Upper lobe of left lung (tissue), 6 donors: ENCODE results near the gene ACAA2. TPM values are rescaled to one million over a fixed set of nuclear protein-coding genes. Genes with fewer than 3 reads are reported as not detected.

ENCODE experiments used
- ATAC-seq, 2 donors: fragments of 200-7000 bp; cut with Tn5 transposase; one replicate each; pipeline ENCODE4 v1.9.1; 2022; ENCODE audit warnings: mild to moderate bottlenecking in 2 of 2, moderate library complexity in 2 of 2; ENCODE audit not compliant: low FRiP score in 2 of 2
- DNase-seq, 2 donors: peaks; one replicate each; pipeline ENCODE4 v3.0.0-alpha.2; 2019 to 2020
- H3K27ac ChIP-seq, 4 donors: fragments of 200-600 bp; sonication (generic); one replicate each; pipeline ENCODE4 v1.5.1; 2016 to 2019
- H3K27me3 ChIP-seq, 4 donors: fragments of 200-600 bp; sonication (generic); one replicate each; pipeline ENCODE4 v1.5.1; 2017 to 2019
- H3K36me3 ChIP-seq, 4 donors: fragments of 200-600 bp; sonication (generic); one replicate each; pipeline ENCODE4 v1.5.1; 2016 to 2019
- H3K4me1 ChIP-seq, 4 donors: fragments of 200-600 bp; sonication (generic); one replicate each; pipeline ENCODE4 v1.5.1; 2018 to 2019
- H3K4me3 ChIP-seq, 4 donors: fragments of 200-600 bp; sonication (generic); one replicate each; pipeline ENCODE4 v1.5.1; 2017 to 2019; ENCODE audit warnings: mild to moderate bottlenecking in 2 of 4, moderate library complexity in 1 of 4
- H3K9me3 ChIP-seq, 4 donors: fragments of 200-600 bp; sonication (generic); one replicate each; pipeline ENCODE4 v1.5.1; 2018 to 2019
- EP300 ChIP-seq, 4 donors: sonication (generic); formaldehyde crosslinking; IDR thresholded peaks; one replicate each; pipeline ENCODE4 v1.5.1; 2017; ENCODE audit warnings: antibody characterized with exemption in 4 of 4, control low read depth in 2 of 4
- POLR2A ChIP-seq, 4 donors: fragments of 450-650 bp; IDR thresholded peaks; one replicate each; pipeline ENCODE4 v1.5.1; 2016 to 2017; ENCODE audit warnings: antibody characterized with exemption in 4 of 4, mild to moderate bottlenecking in 2 of 4
- POLR2AphosphoS5 ChIP-seq, 2 donors: sonication (generic); formaldehyde crosslinking; IDR thresholded peaks; one replicate each; pipeline ENCODE4 v1.5.1; 2017; ENCODE audit warnings: antibody characterized with exemption in 2 of 2
- WGBS, 2 donors: methylation state at CpG; one replicate each; pipeline ENCODE4 v1.1.5; 2017 to 2018; 5-methylcytosine and 5-hydroxymethylcytosine counted together
- total RNA-seq, 6 donors: library from RNA; depleted of rRNA in 4 of 6; stranded (reverse); fragments of >200 nt in 4 of 6; gene quantifications; one replicate each; pipeline versions ENCODE4 v1.1.0 to v1.2.1, GENCODE V29; 2016 to 2021
- TF ChIP-seq, protein P1 (sequence below), 6 experiments: fragments of 450-650 bp in 4 of 6; fragments of 200-600 bp in 2 of 6; sonication (generic) in 2 of 6; IDR thresholded peaks; one replicate each; pipeline ENCODE4 v1.5.1; 2016 to 2019; ENCODE audit warnings: antibody characterized with exemption in 6 of 6
- donor health status: DM: no; HTN: no; CAD: no; lungs with moderate emphysema.
- donor health status: DM: no; HTN: yes; CAD: no; lungs with severe emphysema.

Gene ACAA2
- total RNA-seq, 6 donors from 2014 or later = 23.7 to 93.9 (median 69.8) TPM

DNA sequence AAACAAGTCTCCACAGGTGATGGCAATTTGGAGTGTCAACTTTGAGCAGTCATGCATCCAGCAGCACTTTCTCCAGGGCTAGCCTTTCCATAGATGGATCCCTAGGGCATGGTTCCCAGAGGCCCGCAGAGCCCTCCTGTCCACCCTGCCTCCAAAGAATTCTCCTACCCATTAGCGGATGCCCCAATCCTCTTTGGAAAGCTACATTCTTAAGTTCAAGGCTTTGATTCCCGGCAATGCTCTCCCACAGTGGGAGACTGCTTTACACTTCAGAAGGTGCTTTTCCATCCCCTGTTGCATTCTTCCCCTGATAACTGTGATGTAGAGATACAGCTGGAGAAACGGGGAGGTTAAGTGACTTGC lies 61.3 kb downstream of the ACAA2 start:
- DNase-seq (no peak), ATAC-seq (no peak)
- Histone ChIP-seq H3K36me3 (no peaks in the 10 kb centered on the region), H3K4me1 (peaks cover 0 to 3% (median 0%) of the 10 kb centered on the region in 4 donors), H3K27me3 (no peaks in the 10 kb centered on the region), H3K27ac (no peak overlapping the region), H3K9me3 (no peaks in the 10 kb centered on the region), H3K4me3 (no peak overlapping the region)
- TF ChIP-seq EP300 (IDR thresholded peaks at IDR 0.05) (no peak), POLR2AphosphoS5 (IDR thresholded peaks at IDR 0.05) (no peak), POLR2A (IDR thresholded peaks at IDR 0.05) (no peak)
- TF ChIP-seq, protein P1, sequence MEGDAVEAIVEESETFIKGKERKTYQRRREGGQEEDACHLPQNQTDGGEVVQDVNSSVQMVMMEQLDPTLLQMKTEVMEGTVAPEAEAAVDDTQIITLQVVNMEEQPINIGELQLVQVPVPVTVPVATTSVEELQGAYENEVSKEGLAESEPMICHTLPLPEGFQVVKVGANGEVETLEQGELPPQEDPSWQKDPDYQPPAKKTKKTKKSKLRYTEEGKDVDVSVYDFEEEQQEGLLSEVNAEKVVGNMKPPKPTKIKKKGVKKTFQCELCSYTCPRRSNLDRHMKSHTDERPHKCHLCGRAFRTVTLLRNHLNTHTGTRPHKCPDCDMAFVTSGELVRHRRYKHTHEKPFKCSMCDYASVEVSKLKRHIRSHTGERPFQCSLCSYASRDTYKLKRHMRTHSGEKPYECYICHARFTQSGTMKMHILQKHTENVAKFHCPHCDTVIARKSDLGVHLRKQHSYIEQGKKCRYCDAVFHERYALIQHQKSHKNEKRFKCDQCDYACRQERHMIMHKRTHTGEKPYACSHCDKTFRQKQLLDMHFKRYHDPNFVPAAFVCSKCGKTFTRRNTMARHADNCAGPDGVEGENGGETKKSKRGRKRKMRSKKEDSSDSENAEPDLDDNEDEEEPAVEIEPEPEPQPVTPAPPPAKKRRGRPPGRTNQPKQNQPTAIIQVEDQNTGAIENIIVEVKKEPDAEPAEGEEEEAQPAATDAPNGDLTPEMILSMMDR (IDR thresholded peaks at IDR 0.05) = no peak
- 63 to 88% methylated on average over 4 of the region's 4 CpGs for WGBS, 2 donors

- TF ChIP-seq, protein P1 (IDR thresholded peaks at IDR 0.05) = no peak
- TF ChIP-seq EP300 (IDR thresholded peaks at IDR 0.05) (no peak), POLR2A (IDR thresholded peaks at IDR 0.05) (no peak), POLR2AphosphoS5 (IDR thresholded peaks at IDR 0.05) (no peak)
- WGBS, 2 donors = 62 to 79% methylated on average over 5 to 8 of the region's 8 CpGs
- H3K27me3 ChIP-seq = no peaks in the 10 kb centered on the region
- no peaks in the 10 kb centered on the region for H3K9me3 ChIP-seq
- H3K4me3 ChIP-seq = no peak overlapping the region
- DNase-seq (no peak), ATAC-seq (no peak)
- H3K27ac ChIP-seq = no peak overlapping the region
- no peaks in the 10 kb centered on the region for H3K36me3 ChIP-seq
- H3K4me1 ChIP-seq = peaks cover 0 to 3% (median 0%) of the 10 kb centered on the region in 4 donors
These were observed 61.8 kb downstream of the ACAA2 start for GRCh38 chr18:49751427-49752094.

DNA sequence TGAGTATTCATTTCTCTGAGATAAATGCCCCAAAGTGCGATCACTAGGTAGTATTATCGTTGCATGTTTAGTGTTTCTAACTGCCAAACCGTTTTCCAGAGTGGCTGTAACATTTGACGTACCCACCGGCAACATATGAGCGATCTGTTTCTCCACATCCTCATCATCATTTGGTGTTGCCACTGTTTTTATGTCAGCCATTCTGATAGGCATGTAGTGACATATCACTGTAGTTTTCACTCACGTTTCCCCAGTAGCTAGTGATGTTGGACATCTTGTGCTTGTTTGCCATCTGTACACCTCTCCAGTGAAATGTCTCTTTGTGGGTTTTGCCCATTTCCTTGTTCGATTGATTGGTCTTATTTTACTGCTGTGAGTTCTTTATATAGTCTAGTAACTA lies 63.8 kb downstream of the ACAA2 start:
- ATAC-seq (no peak), DNase-seq (no peak)
- 70 to 85% methylated on average over 8 of the region's 8 CpGs for WGBS, 2 donors
- TF ChIP-seq POLR2AphosphoS5 (IDR thresholded peaks at IDR 0.05) (no peak), EP300 (IDR thresholded peaks at IDR 0.05) (no peak), POLR2A (IDR thresholded peaks at IDR 0.05) (no peak)
- TF ChIP-seq, protein P1 (IDR thresholded peaks at IDR 0.05) = no peak
- Histone ChIP-seq H3K27me3 (no peaks in the 10 kb centered on the region), H3K9me3 (no peaks in the 10 kb centered on the region), H3K36me3 (no peaks in the 10 kb centered on the region), H3K4me1 (peaks cover 0 to 3% (median 0%) of the 10 kb centered on the region in 4 donors), H3K27ac (no peak overlapping the region), H3K4me3 (no peak overlapping the region)

- no peaks in the 10 kb centered on the region for H3K9me3 ChIP-seq
- TF ChIP-seq POLR2A (IDR thresholded peaks at IDR 0.05) = no peak
- TF ChIP-seq, protein P1 (IDR thresholded peaks at IDR 0.05) = no peak
- H3K4me3 ChIP-seq = no peak overlapping the region
- DNase-seq (peak in 1 of 2 donors; percentile 33), ATAC-seq (peak in 1 of 2 donors; percentile 76)
- no peaks in the 10 kb centered on the region for H3K36me3 ChIP-seq
- H3K27me3 ChIP-seq = no peaks in the 10 kb centered on the region
- H3K27ac ChIP-seq = no peak overlapping the region
- 42 to 46% methylated on average over 5 of the region's 5 CpGs for WGBS, 2 donors
- peaks cover 0 to 3% (median 0%) of the 10 kb centered on the region in 4 donors for H3K4me1 ChIP-seq
These were observed 65.5 kb downstream of the ACAA2 start for GRCh38 chr18:49747876-49748275.
